ENCODE data around the gene MRGPRF. TPM values are rescaled to one million over a fixed set of nuclear protein-coding genes. Genes with fewer than 3 reads are reported as not detected.

The MRGPRF gene, protein sequence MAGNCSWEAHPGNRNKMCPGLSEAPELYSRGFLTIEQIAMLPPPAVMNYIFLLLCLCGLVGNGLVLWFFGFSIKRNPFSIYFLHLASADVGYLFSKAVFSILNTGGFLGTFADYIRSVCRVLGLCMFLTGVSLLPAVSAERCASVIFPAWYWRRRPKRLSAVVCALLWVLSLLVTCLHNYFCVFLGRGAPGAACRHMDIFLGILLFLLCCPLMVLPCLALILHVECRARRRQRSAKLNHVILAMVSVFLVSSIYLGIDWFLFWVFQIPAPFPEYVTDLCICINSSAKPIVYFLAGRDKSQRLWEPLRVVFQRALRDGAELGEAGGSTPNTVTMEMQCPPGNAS
- total RNA-seq: 2.3 TPM

DNA sequence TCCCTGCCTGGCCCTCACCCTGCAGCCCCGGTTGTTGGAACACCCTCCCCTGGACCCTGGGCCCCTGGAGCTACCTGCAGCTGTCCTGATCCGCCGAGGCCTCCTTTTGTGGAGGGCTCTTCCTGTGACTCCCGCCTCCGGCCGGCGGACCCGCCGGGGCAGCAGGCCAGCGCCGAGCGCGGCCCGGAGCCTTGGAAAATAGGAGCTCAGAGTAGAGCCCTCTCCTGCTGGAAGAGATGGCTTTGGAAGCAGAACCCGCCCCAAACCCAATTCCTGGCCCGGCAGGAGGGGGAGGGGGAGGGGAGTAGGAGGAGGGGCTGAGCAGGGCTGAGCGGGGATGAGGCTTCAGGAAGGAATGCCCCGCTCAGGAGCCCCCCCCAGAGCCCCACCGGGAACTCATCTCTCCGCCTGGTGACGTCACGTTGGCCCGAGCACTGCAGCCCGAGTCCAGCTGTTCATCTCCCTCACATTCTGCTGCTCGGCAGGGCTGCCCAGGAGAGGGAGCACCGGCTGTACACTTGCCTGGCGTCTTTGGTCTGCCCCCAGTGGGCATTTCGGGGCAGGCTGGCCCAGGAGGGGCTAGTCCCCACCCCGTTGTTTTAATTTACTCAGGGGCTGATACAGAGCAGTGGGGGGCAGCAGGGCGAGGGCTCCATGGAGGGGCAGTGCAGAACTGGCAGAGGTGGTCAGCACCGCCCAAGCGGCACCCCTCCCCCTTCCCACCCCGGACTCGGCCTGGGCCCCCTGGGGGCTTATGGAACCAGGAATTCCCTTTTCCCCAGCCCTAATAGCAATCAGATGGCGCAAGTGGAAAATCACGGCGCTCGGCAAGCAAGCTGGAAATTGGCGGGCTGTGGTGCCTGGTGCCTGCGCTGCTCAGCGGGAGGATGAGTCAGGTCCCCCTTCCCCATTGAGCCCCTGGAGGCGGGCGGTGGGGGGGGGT lies at the start of gene MRGPRF:
MRGPRF (minus strand) TSS at position 238 of the 943 bp plus-strand sequence. CDS start 3,345 bp downstream, outside the sequence.
- DNase-seq: peak; percentile 41

DNA sequence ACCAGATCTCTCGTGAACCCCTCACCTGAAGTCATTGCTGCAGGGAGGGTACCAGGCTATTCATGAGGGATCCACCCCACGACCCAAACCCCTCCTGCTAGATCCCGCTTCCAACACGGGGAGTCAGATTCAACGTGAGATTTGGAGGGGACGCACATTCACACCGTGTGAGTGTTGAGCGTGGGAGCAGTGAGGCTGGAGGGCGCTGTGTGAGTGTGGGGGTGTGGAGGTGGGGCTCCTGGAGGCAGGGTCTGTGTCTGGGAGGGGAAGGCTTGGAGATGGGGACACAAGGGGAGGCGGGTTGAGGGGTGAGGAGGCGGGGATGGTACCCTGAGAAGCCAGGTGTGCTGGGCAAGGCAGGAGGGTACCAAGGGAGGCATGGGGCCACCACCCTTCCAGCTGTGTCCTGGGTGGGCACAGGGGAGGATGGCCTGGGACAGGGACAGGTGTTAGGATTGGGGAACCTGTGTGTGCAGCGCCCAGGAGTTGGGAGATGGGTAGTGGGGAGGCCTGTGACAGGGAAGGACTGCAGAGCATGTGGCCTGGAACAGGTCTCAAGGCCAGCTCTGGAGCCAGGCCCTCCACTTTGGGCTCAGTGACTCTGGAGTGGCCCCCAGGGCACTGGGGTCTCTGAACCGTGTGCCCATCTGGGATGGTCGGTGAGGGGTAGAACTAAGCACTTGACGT lies 49.3 kb upstream of the MRGPRF start:
- no peak for DNase-seq

DNA sequence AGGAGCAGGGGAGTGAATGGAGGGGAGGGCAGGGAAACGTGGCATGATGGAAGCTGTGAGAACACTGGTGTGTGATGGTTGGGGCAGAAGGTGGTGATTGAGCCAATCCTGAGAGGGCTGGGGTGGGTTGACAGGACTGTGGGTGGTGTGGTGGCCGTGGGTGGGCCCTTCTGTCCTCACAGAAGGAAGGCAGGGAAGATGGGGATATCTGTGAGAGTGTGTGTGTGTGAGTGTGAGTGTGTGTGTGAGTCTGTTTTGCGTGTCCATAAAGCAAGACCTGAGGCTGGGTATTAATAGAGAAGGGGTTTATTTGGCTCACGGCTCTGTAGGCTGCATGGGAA lies 48.6 kb upstream of the MRGPRF start:
- DNase-seq: no peak

DNA sequence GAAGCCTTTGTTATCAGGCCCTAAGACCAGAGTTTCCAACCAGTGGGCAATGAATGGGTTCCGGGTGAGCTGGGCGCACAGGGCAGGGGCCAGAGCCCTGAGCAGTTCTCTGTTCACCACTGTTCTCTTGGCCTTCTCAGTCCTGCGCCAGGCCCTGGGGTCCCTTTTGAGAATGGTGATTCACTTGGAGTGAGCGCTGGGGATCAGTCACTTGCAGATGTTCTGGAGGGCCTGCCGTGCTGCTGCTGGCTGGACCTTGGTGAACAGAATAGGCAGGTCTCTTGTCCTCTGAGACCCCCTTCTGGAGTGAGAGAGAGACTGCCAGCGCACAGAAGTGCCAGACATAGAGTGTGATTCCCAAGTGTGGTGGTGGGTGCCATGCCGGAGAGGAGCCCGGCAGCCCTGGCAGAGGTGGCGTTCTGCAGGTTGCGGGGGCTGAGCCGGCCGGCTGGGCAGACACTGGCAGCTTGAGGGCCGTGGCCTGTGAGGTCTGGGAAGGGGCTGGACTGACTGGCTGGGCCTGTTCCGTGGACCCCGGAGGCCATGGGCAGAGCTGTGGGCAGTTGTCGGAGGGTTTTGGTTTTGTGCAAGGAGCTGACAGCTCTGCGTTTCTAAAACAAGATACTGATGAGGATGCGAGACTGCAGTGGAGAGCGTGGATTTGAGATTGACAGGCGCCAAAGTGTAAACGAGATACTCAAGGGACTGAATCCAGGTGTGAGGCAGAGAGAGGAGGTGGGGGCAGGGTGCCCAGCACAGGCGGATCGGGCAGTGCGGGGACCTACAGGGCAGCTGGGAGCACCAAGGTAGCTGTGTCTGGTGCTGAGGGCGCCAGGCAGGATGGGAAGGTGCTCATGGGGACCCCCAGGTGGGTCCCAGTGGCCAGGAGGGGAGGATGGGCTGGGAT lies 48.0 kb upstream of the MRGPRF start:
- DNase-seq: no peak

DNA sequence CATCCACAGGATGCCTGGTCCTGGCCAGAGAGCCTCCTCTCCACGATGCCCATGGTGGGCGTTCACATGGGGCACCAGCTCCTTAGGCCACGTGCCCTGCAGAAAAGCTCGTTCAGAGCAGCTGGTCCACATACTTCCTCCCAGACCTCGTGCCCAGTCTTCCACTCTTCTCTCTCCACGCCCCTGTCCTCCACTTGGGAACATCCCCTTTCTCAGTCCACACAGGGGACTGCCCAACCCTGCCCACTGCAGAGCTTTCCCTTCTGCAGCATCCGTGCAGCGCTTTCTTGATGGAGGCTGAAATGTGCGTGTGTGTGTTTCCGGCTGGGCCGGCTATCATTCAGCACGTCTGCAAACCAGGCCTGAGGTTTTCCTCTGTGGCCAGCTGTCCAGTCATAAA lies 46.9 kb upstream of the MRGPRF start:
- DNase-seq: no peak

DNA sequence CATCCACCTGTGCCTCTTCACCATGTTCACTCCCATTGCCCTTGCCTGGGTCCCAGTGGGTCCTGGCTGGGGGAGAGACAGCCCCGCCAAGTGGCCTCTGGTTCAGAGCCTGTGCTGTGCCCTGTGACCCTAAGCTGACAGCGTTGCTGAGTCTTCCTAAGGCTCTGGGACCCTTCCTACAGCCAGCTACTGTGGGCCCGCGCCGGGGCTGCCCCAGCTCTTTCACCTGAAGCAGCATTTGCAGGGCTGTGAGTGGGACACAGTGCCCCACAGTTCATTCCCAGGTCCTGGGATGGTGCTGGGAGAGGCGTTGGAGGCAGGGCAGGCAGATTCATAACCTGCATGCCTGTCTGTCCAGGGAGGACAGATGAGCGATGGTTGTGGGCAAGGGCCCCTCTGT lies 46.4 kb upstream of the MRGPRF start:
- DNase-seq: no peak

DNA sequence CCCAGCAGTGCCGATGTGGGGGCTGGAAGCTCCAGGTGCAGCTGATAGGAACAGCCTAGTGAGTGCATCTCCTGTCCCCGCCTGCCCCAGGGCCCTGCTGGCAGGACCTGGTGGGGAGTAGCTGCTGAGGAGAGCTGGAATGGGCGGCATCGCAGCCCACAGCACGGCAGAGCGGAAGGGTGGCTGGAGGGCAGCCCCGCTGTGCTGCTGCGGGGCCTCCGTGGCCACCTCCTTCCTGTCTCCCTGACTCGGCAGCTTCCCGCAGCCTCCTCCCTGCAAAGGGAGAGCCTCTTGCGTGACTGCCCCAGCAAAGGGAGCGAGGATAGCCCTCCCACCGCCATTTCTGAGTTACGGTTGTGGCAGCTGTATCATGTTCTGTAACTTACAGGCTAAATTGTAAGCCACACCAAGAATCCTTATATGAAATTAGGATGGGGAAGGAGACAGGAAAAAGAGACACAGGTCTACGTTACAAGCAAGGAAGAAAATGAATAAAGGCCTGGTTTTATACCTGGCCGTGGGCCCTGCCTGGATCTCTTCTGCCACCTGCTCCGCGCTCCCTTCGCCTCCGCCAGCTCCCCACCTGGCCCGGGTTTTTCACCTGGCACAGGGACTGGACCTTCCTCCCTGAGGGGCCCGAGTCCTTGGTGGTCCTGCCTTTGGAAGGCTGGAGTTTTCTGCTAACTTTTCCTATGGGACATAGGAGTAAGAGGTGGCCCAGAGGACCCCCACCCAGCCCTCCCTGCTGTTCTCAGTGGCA lies 45.6 kb upstream of the MRGPRF start:
- no peak for DNase-seq

DNA sequence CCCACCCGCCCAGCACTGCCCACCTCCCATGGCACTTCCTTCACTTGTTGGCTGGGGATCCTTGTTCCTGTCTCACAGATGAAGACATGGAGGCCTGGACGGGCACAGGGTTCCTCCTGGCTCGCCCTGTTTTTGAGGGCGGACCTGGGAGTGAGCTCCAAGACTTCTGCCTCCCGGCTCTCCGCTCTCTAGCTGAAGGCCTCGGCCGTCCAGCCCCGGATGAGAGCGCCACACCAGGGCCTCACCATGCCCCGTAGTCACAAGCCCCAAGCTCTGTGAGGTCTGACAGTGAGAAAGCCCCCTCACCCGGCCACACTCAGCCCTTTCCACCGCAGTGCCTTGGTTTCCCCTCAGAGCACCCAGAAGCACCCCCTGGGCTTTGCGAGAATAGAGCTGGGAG lies 44.8 kb upstream of the MRGPRF start:
- DNase-seq: no peak

DNA sequence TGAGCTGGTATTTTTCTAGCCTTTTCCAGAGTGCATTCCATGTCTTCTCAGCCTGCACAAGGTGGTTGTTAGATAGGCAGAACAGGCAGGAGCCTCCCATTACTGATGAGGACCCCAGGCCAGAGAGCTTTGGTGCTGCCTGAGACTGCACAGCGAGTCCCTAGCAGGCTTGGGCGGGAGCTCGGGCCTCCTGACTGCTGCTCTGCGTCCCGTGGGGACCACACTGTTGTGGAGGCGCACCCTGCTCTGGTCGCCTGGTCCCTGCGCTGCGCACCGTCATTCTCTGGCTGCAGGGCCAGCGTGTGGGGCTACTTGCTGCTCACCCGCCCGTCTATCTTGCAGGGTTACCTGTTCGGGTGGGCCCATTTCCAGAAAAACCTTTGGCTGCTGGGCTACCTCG lies 44.2 kb upstream of the MRGPRF start:
- DNase-seq: no peak

DNA sequence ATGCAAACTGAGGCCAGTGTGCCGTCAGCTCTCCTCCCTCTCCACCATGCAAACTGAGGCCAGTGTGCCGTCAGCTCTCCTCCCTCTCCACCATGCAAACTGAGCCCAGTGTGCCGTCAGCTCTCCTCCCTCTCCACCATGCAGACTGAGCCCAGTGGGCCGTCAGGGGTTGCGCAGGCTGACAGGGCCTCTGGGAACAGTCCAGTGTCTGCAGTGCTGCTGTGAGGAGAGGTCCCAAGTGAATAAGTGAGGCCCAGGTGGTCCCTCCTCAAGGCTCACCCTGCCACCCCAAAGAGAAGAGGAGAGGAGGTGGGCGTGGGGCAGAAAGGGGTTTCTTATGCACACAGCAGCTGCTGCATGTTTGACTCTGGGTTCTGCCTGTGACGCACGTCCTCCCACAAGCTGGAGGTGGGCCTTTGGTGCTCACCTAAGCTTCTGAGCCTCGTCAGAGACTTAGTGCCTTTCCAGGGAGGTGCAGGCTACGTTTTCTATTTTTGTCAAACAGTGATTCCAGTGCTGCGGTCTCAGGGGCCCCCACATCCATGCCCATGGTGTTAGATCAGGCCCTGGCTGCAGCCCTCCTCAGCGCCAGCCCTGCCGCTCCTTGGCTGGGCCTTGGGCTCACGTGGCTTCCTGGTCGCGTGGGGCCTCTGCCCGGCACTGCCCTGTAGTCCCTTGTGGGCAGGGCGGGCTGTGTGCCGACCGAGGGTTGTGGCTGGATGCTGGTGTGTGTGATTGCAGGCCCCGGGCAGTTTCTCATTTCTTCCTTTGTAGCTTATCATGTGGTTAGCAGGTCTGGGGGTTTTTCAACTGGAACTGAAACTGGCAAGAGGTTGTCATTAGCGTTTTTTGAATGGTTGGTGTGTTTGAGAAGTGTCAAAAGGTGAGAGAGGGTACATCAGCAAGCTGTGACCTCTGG lies 42.8 kb upstream of the MRGPRF start:
- DNase-seq: no peak

DNA sequence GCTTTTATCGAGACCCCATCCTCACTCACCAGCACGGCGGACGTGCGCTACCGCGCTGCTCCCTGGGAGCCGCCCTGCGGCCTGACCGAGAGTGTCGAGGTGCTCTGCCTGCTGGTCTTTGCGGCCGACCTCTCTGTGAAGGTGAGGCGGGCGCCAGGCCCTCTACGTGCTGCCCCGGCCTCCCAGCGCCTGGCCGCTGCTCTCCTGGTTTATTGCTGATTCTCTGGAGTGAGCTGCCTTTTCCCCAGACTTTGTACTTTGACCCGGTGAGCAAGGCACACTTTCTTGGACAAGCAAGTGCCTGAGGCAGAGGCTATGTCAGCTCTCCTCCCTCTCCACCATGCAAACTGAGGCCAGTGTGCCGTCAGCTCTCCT lies 42.2 kb upstream of the MRGPRF start:
- DNase-seq: no peak

DNA sequence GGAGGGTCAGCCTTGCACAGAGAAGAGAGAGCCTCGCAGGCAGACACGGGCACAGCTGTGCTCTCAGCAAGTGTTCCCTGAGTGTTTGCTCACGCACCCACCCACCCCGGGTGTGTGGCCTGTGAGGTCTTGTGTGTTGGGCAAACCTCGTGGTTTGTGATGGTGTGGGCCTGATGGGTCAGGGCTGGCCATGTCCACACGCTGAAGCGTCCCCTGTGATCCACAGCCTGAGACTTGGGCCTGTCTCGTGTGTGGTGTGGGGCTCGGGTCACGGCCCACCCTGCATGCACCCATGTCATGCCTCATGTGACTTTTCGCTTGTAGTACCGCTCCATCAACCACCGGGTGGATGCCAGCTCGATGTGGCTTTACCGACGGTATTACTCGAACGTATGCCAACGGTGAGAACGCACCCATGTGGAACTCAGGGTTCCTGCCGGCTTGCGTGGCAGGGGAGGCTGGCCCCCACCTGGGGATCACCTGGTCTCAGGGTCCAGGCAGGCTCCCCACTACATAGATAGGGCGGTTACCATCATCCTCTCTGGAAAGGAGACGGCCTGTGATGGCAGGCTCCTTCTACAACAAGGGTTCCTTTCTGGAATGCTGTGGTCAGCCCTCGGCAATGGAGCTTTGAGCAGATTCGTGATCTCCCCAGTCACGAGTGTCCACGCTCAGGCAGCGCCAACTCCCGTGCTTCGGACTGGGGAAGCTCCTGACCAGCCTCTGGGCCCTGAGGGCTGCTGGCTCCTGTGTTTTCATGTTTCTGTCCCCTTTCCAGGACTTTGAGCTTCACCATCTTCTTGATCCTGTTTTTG lies 41.6 kb upstream of the MRGPRF start:
- no peak for DNase-seq

DNA sequence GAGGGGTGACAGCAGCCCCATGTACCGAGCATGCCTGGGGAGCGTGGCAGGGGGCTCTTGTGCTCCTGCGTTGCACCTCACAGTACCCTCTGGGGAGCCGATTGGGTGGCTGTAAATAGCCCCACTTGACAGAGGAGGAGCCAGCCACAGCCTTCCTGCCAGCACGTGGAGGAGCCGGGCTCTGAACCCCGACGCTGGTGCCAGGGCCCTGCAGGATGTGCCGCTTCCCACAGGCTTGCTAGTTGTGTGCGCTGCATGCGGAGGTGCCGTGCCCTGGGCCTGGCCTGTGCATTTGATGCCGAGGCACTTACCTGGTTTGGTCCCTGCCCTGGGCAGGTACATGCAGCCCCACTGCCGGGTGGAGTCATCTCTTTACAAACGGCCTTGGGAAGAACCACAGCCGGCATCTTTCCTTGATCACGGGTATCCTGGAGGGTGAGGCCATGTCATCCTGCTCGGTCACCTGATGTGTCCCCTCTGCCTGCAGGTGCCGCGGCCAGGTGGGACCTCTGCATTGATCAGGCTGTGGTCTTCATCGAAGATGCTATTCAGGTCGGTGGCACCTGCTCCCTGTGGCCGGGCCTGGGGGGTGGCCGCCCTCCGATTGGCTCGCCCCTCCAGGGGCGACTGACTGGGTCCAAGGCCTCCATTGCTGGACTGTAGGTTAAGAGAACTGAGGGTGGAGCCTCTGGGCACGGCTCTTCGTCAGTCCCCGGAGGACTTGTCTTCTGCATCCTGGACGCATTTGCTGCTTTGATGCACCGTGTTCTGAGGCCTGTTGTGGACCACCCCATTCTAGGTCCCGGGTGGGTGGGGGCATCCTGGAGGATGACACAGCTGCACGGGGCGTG lies 40.7 kb upstream of the MRGPRF start:
- no peak for DNase-seq

DNA sequence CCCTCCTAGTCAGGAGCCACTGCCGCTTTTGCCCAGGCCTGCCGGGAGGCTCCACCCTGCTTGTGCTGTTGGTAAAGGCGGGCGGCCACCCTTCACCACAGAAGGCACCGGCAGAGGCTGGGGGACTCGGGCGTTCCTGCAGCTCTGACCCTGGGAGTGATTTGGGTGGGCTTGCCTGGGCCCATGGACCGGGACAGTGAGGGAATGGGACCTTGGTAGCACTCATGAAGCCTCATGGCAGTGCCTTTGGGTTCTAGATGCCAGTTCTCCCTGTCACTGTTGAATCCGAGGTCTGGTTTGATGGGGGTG lies 40.1 kb upstream of the MRGPRF start:
- no peak for DNase-seq

DNA sequence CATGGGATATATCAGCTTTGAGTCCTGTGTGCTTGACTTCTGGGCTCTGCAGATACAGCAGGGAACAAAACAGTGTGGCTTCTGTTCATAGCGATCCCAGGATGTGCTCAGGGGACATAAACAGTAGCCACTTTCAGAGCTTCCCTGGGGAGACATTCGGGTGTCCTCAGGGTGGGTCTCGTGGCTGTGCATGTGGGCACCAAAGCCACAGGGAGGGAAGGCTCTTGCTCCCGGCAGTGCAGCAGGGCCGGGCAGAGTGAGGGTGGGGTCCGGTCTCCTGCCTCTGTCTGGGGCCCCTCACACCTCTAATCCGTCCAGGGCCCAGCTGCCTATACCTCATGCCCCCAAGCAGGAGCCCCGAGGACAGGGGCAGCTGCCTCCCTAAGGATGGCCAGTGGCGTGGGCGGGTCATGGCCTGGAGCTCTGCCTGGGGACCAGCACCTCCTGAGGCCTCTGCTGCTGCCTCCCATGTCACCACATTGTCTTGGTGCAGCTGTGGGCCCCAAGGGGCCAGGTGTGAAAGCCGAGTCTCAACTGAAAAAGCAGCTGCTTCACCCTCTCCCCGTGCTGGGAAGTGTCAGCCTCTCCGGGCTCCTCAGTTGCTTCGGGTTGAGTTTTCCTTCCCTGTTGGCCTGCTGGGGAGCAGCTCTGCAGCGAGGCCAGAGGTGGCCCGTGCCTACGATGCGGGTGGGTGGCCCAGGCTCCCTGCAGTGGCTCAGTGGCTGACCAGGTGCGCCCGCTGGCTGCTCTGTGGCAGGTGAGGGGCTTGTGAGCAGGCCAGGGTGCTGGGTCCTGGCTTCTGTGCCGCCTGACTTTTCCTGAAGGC lies 39.5 kb upstream of the MRGPRF start:
- DNase-seq: no peak

DNA sequence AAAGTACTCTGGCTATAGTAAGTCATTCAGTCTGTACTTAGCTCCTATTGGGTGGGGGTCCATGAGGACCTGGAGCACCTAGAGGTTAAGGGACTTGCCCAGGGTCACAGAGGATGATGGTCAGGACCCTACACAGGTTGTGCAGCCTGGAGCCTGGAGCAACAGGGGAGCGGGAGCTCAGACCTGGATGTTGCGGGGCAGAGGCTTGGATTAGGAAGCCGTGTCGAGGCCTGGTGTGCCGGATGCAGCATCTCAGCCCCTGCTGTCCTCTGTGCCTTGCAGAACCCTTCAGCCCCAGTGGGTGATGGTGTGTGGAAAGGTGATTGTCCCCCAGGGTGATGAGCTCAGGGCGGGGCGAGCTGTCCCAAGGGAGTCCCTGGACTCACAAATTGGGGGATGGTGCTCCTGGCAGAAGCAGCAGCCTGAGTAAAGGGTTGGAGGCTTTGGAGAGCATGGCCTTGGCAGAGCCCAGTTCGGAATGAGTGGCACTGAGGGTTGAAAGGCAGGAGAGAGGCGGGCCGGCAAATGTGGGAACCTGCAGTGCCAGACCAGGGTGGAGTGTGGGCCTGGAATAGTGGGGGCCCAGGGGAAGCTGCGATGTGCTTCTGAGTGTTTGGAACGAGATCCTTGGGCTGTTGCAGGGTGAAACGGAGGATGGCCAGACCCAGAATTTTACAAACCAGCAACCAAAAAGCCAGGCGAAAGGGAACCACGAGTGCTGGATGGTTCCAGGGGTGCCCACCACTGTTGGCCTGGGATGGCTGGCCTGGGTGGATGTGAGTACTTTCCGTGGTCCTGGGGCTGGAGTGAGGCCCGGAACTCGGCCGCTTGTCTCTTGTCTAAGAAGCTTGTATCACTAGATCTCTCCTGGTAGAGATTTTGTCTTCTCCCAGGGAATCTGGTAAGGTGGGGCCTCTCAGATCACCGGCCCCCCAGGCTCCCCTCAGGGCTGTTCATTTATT lies 38.6 kb upstream of the MRGPRF start:
- DNase-seq: no peak

All from occipital lobe (tissue), 2 donors.